HepG2 (cell line): ENCODE data around the gene HCK. TPM values are rescaled to one million over a fixed set of nuclear protein-coding genes. Genes with fewer than 3 reads are reported as not detected.

Source experiments
- ATAC-seq: fragments of 200-7000 bp; cut with Tn5 transposase; 3 replicates; pipeline ENCODE4 v1.9.1; 2020; ENCODE audit warnings: mild to moderate bottlenecking, moderate library complexity
- BruUV-seq: library from RNA; stranded (reverse); fragments of 400-500 nt; replicated peaks from 2 replicates; lab custom pipeline; 2021; lab: Mats Ljungman, UMichigan
- CTCF ChIA-PET: fragments of 300-600 bp; formaldehyde crosslinking; extraction: SDS; loops from one replicate; lab custom pipeline; 2021; ENCODE audit warnings: low total read pairs, inconsistent platforms, low intra/inter-chr PET ratio; lab: Yijun Ruan, JAX
- POLR2A ChIA-PET: fragments of 350-600 bp; sonication (Branson Sonifier 250); formaldehyde crosslinking; loops from one replicate; lab custom pipeline; 2020; ENCODE audit warnings: antibody characterized with exemption, inconsistent platforms; lab: Yijun Ruan, JAX
- DNase-seq: peaks from one replicate; pipeline ENCODE4 v3.0.0-alpha.2; 2015; ENCODE audit warnings: low spot score
- FAIRE-seq: peaks from 3 replicates; lab custom pipeline; 2011; peaks lifted over from hg19 to GRCh38; lab: Jason Lieb, UNC
- H2AFZ ChIP-seq: one replicate; pipeline ENCODE4 v1.6.1; 2011; ENCODE audit warnings: low read length, inconsistent platforms
- H3K27ac ChIP-seq: fragments of 300-600 bp; 3 replicates; pipeline ENCODE4 v1.8.0; 2011; ENCODE audit warnings: mixed run types, mild to moderate bottlenecking, mixed read lengths, low read length, inconsistent platforms; ENCODE audit not compliant: insufficient read depth; ENCODE audit errors: extremely low read length
- H3K27me3 ChIP-seq, 2 experiments: fragments of 200-600 bp in 1 of 2; 2 replicates in 1 of 2; 3 replicates in 1 of 2; pipeline versions ENCODE4 v1.6.0 to v1.8.0; 2011; ENCODE audit warnings: low read length in 2 of 2, mild to moderate bottlenecking in 2 of 2, moderate library complexity in 2 of 2, inconsistent platforms in 1 of 2; ENCODE audit not compliant: insufficient read depth in 2 of 2, control insufficient read depth in 1 of 2
- H3K36me3 ChIP-seq, 2 experiments: fragments of 200-600 bp in 1 of 2; replicated peaks in 1 of 2; 2 replicates in 1 of 2; 3 replicates in 1 of 2; pipeline versions ENCODE4 v1.5.1 to v1.8.0; 2011; ENCODE audit warnings: low read length in 2 of 2, inconsistent platforms in 1 of 2; ENCODE audit not compliant: insufficient read depth in 2 of 2, control insufficient read depth in 1 of 2
- H3K4me1 ChIP-seq: 2 replicates; pipeline ENCODE4 v1.5.1; 2012; ENCODE audit warnings: low read length, inconsistent platforms; ENCODE audit not compliant: insufficient read depth
- H3K4me2 ChIP-seq: 2 replicates; pipeline ENCODE4 v1.6.0; 2011; ENCODE audit warnings: low read depth, low read length, inconsistent platforms
- H3K4me3 ChIP-seq, 3 experiments: fragments of 200-600 bp in 1 of 3; sonication (generic), shearing (Covaris generic) in 1 of 3; replicated peaks in 1 of 3; 2 replicates each; pipeline ENCODE4 v1.5.1; 2011 to 2016; ENCODE audit warnings: low read length in 3 of 3, inconsistent platforms in 2 of 3, low read depth in 2 of 3, mild to moderate bottlenecking in 2 of 3, control low read depth in 1 of 3, mixed read lengths in 1 of 3; ENCODE audit not compliant: insufficient read depth in 1 of 3
- H3K79me2 ChIP-seq: one replicate; pipeline ENCODE4 v1.6.1; 2011; ENCODE audit warnings: low read length, inconsistent platforms; ENCODE audit not compliant: insufficient read depth
- H3K9ac ChIP-seq: 2 replicates; pipeline ENCODE4 v1.6.0; 2011; ENCODE audit warnings: mild to moderate bottlenecking, low read depth, low read length, inconsistent platforms; ENCODE audit not compliant: insufficient read depth
- H3K9me3 ChIP-seq: 2 replicates; pipeline ENCODE4 v1.5.1; 2012; ENCODE audit warnings: mild to moderate bottlenecking, low read length
- H4K20me1 ChIP-seq: 2 replicates; pipeline ENCODE4 v1.6.0; 2011; ENCODE audit warnings: inconsistent platforms, mild to moderate bottlenecking, low read length, moderate library complexity; ENCODE audit not compliant: insufficient read depth
- AGO2 ChIP-seq: fragments of 200-400 bp; formaldehyde crosslinking; optimal IDR thresholded peaks from 2 replicates; pipeline ENCODE3; 2017; ENCODE audit warnings: mild to moderate bottlenecking, low read depth, low read length, moderate library complexity
- EZH2 ChIP-seq: conservative IDR thresholded peaks from 2 replicates; pipeline ENCODE4 v1.6.1; 2012; ENCODE audit warnings: mild to moderate bottlenecking, low read depth, low read length, moderate library complexity
- KLF15 ChIP-seq: sonication (generic); formaldehyde crosslinking; IDR thresholded peaks from 2 replicates; pipeline ENCODE4 v1.8.1; 2023; ENCODE audit warnings: borderline replicate concordance, mild to moderate bottlenecking, inconsistent platforms, missing genetic modification reagents, mixed read lengths
- PRPF4 ChIP-seq: fragments of 200-400 bp; formaldehyde crosslinking; IDR thresholded peaks from 2 replicates; pipeline ENCODE4 v1.6.1; 2016; ENCODE audit warnings: low read length, low read depth; ENCODE audit not compliant: poor library complexity, severe bottlenecking
- TP53 ChIP-seq: sonication (generic); formaldehyde crosslinking; conservative IDR thresholded peaks from 2 replicates; pipeline ENCODE4 v1.4.0; 2020; ENCODE audit warnings: missing genetic modification reagents
- ZNF143 ChIP-seq: sonication (generic); formaldehyde crosslinking; IDR thresholded peaks from 2 replicates; pipeline ENCODE4 v1.4.0; 2020; ENCODE audit warnings: missing genetic modification reagents
- ZNF160 ChIP-seq: sonication (generic); formaldehyde crosslinking; IDR thresholded peaks from 2 replicates; pipeline ENCODE4 v1.8.0; 2022; ENCODE audit warnings: mild to moderate bottlenecking, inconsistent platforms, missing genetic modification reagents
- ZNF383 ChIP-seq: sonication (generic); formaldehyde crosslinking; IDR thresholded peaks from 2 replicates; pipeline ENCODE4 v1.4.0; 2020; ENCODE audit warnings: missing genetic modification reagents, mild to moderate bottlenecking, borderline replicate concordance
- ZNF562 ChIP-seq: sonication (generic); formaldehyde crosslinking; IDR thresholded peaks from 2 replicates; pipeline ENCODE4 v1.8.0; 2022; ENCODE audit warnings: missing genetic modification reagents, borderline replicate concordance
- ZNF777 ChIP-seq: sonication (generic); formaldehyde crosslinking; IDR thresholded peaks from 2 replicates; pipeline ENCODE4 v1.4.0; 2020; ENCODE audit warnings: missing genetic modification reagents
- WGBS: methylation state at CpG from one replicate; pipeline ENCODE4 v1.1.6; 2017; ENCODE audit warnings: low lambda C conversion rate; 5-methylcytosine and 5-hydroxymethylcytosine counted together
- in situ Hi-C: cut with HindIII; loops from 2 replicates; pipeline ENCODE4 v1.10.0; 2017; ENCODE audit warnings: low pct_unique_long_range_greater_than_20kb; ENCODE audit not compliant: extremely low pct_ligation_motif_present
- intact Hi-C: fragments of 100-400 bp; cut with micrococcal nuclease; formaldehyde crosslinking; loops from one replicate; pipeline ENCODE4 v1.10.0; 2022; ENCODE audit not compliant: unreplicated experiment
- polyA plus RNA-seq, 8 experiments: library from polyadenylated mRNA; depleted of rRNA in 3 of 8; stranded (reverse) in 7 of 8; unstranded in 1 of 8; fragments of >200 nt; fragmentation: Illumina TruSeq in 4 of 8; extraction: Trizol in 4 of 8; gene quantifications; 2 replicates each; pipeline versions ENCODE4 v1.2.1 to v1.2.3, GENCODE V29; 2011 to 2016; ENCODE audit warnings: low read depth in 4 of 8, missing spikeins in 1 of 8, mixed read lengths in 1 of 8; ENCODE audit not compliant: insufficient read depth in 1 of 8
- total RNA-seq, 5 experiments: library from RNA; depleted of rRNA; stranded (reverse); fragments of >200 nt; fragmentation: Illumina TruSeq; extraction: Trizol; gene quantifications; 2 replicates each; pipeline ENCODE4 v1.2.3, GENCODE V29; 2016; ENCODE audit warnings: low read depth in 1 of 5
- TF ChIP-seq, protein P1 (sequence below): sonication (generic); formaldehyde crosslinking; conservative IDR thresholded peaks from 2 replicates; pipeline ENCODE4 v1.8.1; 2023; ENCODE audit warnings: missing genetic modification reagents
- TF ChIP-seq, protein P2 (sequence below): sonication (generic); formaldehyde crosslinking; IDR thresholded peaks from 2 replicates; pipeline ENCODE4 v1.4.0; 2020; ENCODE audit warnings: mild to moderate bottlenecking, missing genetic modification reagents
- TF ChIP-seq, protein P3 (sequence below): sonication (generic); formaldehyde crosslinking; IDR thresholded peaks from 2 replicates; pipeline ENCODE4 v1.9.0; 2021; ENCODE audit warnings: missing genetic modification reagents, mild to moderate bottlenecking, borderline replicate concordance

The HCK gene
- total and polyA plus RNA-seq, 2 of the 13 experiments (the other 11 are each of a cell fraction or from before 2014, with no cell fraction given), result 0.04 TPM; not detected in 1

DNA sequence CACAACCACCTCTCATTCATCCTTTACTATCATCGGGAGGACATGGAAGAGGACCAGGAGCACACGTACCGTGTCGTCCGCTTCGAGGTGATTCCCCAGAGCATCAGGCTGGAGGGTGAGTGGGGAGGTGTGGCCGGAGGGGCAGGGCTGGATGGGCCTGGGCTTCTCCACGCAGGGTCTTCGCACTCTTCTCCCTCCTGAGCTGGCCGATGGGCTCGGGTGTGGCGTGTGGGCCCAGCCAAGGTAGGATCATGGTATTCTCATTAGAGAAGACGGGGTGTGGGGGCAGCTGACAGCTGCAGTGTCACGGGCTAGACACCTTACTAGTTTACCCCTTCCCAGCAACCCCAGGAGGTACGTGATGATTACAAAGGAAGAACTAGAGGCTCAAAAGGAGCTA lies 90.9 kb downstream of the HCK start:
- no TSS peak for BruUV-seq
- H3K36me3 ChIP-seq, result peaks cover 69 to 93% of the 10 kb centered on the region in 2 experiments

More for the DNA sequence above, 90.9 kb downstream of the HCK start:
- no peak overlapping the region for H3K4me2 ChIP-seq
- in situ Hi-C loops (no loop called here), intact Hi-C loops (no loop called here)
- ChIA-PET CTCF (no interaction called here), POLR2A (no interaction called here)
- H3K4me3 ChIP-seq, result no peak overlapping the region
- H2AFZ ChIP-seq, result no peak overlapping the region
- FAIRE-seq, result no peak
- TF ChIP-seq TP53 (no peak), AGO2 (peak; percentile 43), ZNF777 (CRISPR knock-in tag) (no peak), KLF15 (CRISPR knock-in tag) (no peak), ZNF562 (no peak), EZH2 (no peak), ZNF160 (no peak), ZNF143 (CRISPR knock-in tag) (no peak), PRPF4 (no peak), ZNF383 (CRISPR knock-in tag) (no peak)
- TF ChIP-seq, protein P1, sequence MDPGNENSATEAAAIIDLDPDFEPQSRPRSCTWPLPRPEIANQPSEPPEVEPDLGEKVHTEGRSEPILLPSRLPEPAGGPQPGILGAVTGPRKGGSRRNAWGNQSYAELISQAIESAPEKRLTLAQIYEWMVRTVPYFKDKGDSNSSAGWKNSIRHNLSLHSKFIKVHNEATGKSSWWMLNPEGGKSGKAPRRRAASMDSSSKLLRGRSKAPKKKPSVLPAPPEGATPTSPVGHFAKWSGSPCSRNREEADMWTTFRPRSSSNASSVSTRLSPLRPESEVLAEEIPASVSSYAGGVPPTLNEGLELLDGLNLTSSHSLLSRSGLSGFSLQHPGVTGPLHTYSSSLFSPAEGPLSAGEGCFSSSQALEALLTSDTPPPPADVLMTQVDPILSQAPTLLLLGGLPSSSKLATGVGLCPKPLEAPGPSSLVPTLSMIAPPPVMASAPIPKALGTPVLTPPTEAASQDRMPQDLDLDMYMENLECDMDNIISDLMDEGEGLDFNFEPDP (CRISPR knock-in tag), result 0 out of 2 replicates have a peak, but pooled peaks have one; percentile 28
- TF ChIP-seq, protein P2, sequence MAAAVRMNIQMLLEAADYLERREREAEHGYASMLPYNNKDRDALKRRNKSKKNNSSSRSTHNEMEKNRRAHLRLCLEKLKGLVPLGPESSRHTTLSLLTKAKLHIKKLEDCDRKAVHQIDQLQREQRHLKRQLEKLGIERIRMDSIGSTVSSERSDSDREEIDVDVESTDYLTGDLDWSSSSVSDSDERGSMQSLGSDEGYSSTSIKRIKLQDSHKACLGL (CRISPR knock-in tag), result 0 out of 2 replicates have a peak, but pooled peaks have one; percentile 34
- TF ChIP-seq, protein P3, sequence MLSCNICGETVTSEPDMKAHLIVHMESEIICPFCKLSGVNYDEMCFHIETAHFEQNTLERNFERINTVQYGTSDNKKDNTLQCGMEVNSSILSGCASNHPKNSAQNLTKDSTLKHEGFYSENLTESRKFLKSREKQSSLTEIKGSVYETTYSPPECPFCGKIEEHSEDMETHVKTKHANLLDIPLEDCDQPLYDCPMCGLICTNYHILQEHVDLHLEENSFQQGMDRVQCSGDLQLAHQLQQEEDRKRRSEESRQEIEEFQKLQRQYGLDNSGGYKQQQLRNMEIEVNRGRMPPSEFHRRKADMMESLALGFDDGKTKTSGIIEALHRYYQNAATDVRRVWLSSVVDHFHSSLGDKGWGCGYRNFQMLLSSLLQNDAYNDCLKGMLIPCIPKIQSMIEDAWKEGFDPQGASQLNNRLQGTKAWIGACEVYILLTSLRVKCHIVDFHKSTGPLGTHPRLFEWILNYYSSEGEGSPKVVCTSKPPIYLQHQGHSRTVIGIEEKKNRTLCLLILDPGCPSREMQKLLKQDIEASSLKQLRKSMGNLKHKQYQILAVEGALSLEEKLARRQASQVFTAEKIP, result no peak
- H3K9me3 ChIP-seq, result no peaks in the 10 kb centered on the region
- H3K4me1 ChIP-seq, result peaks cover 9% of the 10 kb centered on the region; the same call in 1 of the 2 replicates
- H3K79me2 ChIP-seq, result no peaks in the 10 kb centered on the region
- no peak for ATAC-seq
- no peaks in the 10 kb centered on the region for H4K20me1 ChIP-seq
- over 99% methylated on average over 15 of the region's 15 CpGs for WGBS
- H3K27me3 ChIP-seq, result no peaks in the 10 kb centered on the region
- H3K27ac ChIP-seq, result no peak overlapping the region
- no peak overlapping the region for H3K9ac ChIP-seq
- DNase-seq, result no peak
